ENCODE measurements around the gene PTPRE.

DNA sequence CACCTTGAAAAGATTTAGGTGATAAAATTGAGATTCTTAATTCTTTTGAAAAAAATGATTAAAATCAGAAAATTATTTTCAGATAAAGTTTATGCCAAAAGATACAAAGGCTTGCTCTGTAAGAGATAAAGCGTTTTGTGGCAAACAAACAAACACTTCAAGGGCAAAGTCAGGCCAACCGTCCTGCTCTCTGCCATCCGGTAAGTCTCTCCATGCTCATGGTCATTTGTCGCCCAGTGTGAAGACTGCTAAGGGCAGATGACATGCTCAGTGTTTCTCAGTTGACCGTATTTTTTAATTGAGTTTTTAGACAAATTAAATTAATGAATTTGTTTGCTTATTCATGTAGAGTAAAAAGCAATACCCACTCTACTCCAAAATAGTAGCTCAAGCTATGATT, 60.0 kb downstream of the PTPRE start:
- TF ChIP-seq, protein P1, sequence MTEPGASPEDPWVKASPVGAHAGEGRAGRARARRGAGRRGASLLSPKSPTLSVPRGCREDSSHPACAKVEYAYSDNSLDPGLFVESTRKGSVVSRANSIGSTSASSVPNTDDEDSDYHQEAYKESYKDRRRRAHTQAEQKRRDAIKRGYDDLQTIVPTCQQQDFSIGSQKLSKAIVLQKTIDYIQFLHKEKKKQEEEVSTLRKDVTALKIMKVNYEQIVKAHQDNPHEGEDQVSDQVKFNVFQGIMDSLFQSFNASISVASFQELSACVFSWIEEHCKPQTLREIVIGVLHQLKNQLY (CRISPR knock-in tag; IDR thresholded peaks at IDR 0.05), result no peak
- TF ChIP-seq, protein P2, sequence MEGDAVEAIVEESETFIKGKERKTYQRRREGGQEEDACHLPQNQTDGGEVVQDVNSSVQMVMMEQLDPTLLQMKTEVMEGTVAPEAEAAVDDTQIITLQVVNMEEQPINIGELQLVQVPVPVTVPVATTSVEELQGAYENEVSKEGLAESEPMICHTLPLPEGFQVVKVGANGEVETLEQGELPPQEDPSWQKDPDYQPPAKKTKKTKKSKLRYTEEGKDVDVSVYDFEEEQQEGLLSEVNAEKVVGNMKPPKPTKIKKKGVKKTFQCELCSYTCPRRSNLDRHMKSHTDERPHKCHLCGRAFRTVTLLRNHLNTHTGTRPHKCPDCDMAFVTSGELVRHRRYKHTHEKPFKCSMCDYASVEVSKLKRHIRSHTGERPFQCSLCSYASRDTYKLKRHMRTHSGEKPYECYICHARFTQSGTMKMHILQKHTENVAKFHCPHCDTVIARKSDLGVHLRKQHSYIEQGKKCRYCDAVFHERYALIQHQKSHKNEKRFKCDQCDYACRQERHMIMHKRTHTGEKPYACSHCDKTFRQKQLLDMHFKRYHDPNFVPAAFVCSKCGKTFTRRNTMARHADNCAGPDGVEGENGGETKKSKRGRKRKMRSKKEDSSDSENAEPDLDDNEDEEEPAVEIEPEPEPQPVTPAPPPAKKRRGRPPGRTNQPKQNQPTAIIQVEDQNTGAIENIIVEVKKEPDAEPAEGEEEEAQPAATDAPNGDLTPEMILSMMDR (IDR thresholded peaks at IDR 0.05), result no peak
- TF ChIP-seq, protein P3, sequence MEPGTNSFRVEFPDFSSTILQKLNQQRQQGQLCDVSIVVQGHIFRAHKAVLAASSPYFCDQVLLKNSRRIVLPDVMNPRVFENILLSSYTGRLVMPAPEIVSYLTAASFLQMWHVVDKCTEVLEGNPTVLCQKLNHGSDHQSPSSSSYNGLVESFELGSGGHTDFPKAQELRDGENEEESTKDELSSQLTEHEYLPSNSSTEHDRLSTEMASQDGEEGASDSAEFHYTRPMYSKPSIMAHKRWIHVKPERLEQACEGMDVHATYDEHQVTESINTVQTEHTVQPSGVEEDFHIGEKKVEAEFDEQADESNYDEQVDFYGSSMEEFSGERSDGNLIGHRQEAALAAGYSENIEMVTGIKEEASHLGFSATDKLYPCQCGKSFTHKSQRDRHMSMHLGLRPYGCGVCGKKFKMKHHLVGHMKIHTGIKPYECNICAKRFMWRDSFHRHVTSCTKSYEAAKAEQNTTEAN (CRISPR knock-in tag; IDR thresholded peaks at IDR 0.05), result no peak
- TF ChIP-seq, protein P4, sequence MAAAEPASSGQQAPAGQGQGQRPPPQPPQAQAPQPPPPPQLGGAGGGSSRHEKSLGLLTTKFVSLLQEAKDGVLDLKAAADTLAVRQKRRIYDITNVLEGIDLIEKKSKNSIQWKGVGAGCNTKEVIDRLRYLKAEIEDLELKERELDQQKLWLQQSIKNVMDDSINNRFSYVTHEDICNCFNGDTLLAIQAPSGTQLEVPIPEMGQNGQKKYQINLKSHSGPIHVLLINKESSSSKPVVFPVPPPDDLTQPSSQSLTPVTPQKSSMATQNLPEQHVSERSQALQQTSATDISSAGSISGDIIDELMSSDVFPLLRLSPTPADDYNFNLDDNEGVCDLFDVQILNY (CRISPR knock-in tag; IDR thresholded peaks at IDR 0.05), result no peak
- TF ChIP-seq, protein P5, sequence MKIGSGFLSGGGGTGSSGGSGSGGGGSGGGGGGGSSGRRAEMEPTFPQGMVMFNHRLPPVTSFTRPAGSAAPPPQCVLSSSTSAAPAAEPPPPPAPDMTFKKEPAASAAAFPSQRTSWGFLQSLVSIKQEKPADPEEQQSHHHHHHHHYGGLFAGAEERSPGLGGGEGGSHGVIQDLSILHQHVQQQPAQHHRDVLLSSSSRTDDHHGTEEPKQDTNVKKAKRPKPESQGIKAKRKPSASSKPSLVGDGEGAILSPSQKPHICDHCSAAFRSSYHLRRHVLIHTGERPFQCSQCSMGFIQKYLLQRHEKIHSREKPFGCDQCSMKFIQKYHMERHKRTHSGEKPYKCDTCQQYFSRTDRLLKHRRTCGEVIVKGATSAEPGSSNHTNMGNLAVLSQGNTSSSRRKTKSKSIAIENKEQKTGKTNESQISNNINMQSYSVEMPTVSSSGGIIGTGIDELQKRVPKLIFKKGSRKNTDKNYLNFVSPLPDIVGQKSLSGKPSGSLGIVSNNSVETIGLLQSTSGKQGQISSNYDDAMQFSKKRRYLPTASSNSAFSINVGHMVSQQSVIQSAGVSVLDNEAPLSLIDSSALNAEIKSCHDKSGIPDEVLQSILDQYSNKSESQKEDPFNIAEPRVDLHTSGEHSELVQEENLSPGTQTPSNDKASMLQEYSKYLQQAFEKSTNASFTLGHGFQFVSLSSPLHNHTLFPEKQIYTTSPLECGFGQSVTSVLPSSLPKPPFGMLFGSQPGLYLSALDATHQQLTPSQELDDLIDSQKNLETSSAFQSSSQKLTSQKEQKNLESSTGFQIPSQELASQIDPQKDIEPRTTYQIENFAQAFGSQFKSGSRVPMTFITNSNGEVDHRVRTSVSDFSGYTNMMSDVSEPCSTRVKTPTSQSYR (CRISPR knock-in tag; IDR thresholded peaks at IDR 0.05), result no peak
- TF ChIP-seq, protein P6, sequence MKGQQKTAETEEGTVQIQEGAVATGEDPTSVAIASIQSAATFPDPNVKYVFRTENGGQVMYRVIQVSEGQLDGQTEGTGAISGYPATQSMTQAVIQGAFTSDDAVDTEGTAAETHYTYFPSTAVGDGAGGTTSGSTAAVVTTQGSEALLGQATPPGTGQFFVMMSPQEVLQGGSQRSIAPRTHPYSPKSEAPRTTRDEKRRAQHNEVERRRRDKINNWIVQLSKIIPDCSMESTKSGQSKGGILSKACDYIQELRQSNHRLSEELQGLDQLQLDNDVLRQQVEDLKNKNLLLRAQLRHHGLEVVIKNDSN (CRISPR knock-in tag; IDR thresholded peaks at IDR 0.05), result no peak
